ENCODE measurements around the gene ATF4.
"Not testable (repeated sequence)": the region's sequence is repeated elsewhere in the genome, so short reads cannot be mapped to it uniquely, and the experiment has no call there.

Gene ATF4

GRCh38 chr22:39511226-39511625, 9.1 kb upstream of the ATF4 start:
- TF ChIP-seq POLR2A (IDR thresholded peaks at IDR 0.05; ENCODE audit: low read depth, low read length) = no peak
- no peak for DNase-seq (ENCODE audit: insufficient read length, low spot score)
- FAIRE-seq = no peak

- TF ChIP-seq POLR2A (IDR thresholded peaks at IDR 0.05; ENCODE audit: low read depth, low read length) = no peak
- FAIRE-seq (no peak), DNase-seq (ENCODE audit: insufficient read length, low spot score) (no peak)
These were observed 8.3 kb upstream of the ATF4 start for GRCh38 chr22:39512026-39512425.

GRCh38 chr22:39513791-39514190, 6.6 kb upstream of the ATF4 start:
- no peak for TF ChIP-seq POLR2A (IDR thresholded peaks at IDR 0.05; ENCODE audit: low read depth, low read length)
- DNase-seq (ENCODE audit: insufficient read length, low spot score) (no peak), FAIRE-seq (no peak)

GRCh38 chr22:39514373-39514973, 5.9 kb upstream of the ATF4 start:
- FAIRE-seq (no peak), DNase-seq (ENCODE audit: insufficient read length, low spot score) (no peak)
- no peak for TF ChIP-seq POLR2A (IDR thresholded peaks at IDR 0.05; ENCODE audit: low read depth, low read length)

GRCh38 chr22:39515266-39516050, 4.9 kb upstream of the ATF4 start:
- no peak for TF ChIP-seq POLR2A (IDR thresholded peaks at IDR 0.05; ENCODE audit: low read depth, low read length)
- FAIRE-seq (no peak), DNase-seq (ENCODE audit: insufficient read length, low spot score) (no peak)

GRCh38 chr22:39517470-39517869, 2.9 kb upstream of the ATF4 start:
- DNase-seq (ENCODE audit: insufficient read length, low spot score) (no peak), FAIRE-seq (no peak)
- no peak for TF ChIP-seq POLR2A (IDR thresholded peaks at IDR 0.05; ENCODE audit: low read depth, low read length)

- DNase-seq (ENCODE audit: insufficient read length, low spot score) (no peak), FAIRE-seq (no peak)
- TF ChIP-seq POLR2A (IDR thresholded peaks at IDR 0.05; ENCODE audit: low read depth, low read length) = no peak
These were observed 2.1 kb upstream of the ATF4 start for GRCh38 chr22:39518144-39518786.

GRCh38 chr22:39518996-39519680, 1.2 kb upstream of the ATF4 start:
- DNase-seq (ENCODE audit: insufficient read length, low spot score) = no peak
- FAIRE-seq = no peak
- TF ChIP-seq POLR2A (IDR thresholded peaks at IDR 0.05; ENCODE audit: low read depth, low read length) = no peak

GRCh38 chr22:39519681-39520225, 609 bp upstream of the ATF4 start:
- TF ChIP-seq POLR2A (IDR thresholded peaks at IDR 0.05; ENCODE audit: low read depth, low read length) = 0 out of 2 replicates have a peak, but pooled peaks have one; percentile 16
- DNase-seq (ENCODE audit: insufficient read length, low spot score) (peak; percentile 86), FAIRE-seq (no peak)

- not testable (repeated sequence) for FAIRE-seq; DNase-seq (ENCODE audit: insufficient read length, low spot score)
These were observed 934 bp downstream of the ATF4 start for GRCh38 chr22:39521106-39521885.

GRCh38 chr22:39522091-39522490, 1.7 kb downstream of the ATF4 start:
- not testable (repeated sequence) for FAIRE-seq; DNase-seq (ENCODE audit: insufficient read length, low spot score)

GRCh38 chr22:39522567-39523300, 2.4 kb downstream of the ATF4 start:
- DNase-seq (ENCODE audit: insufficient read length, low spot score) = no peak
- no peak for TF ChIP-seq POLR2A (IDR thresholded peaks at IDR 0.05; ENCODE audit: low read depth, low read length)
- FAIRE-seq = no peak

Measured in H54 (cell line).